Measurements from ENCODE around the gene EVX1. TPM values are rescaled to one million over a fixed set of nuclear protein-coding genes. Genes with fewer than 3 reads are reported as not detected.
A peak's percentile ranks its signal among the peaks of the same experiment; 100 is the strongest.

EVX1 gene
- not detected for total RNA-seq

GRCh38 chr7:27242555-27243339 lies at the start of gene EVX1:
EVX1 (plus strand) TSS chr7:27242802; CDS start chr7:27243031, 229 bp downstream.
- ChIA-PET POLR2A (no interaction called here), CTCF (interaction anchor here (0.8 to 2.2 kb wide), 7 partner anchors 32 to 76 kb away, joined by 3 to 9 read pairs (median 4); no protein-coding TSS in a partner anchor)
- Mint-ChIP-seq H3K9me3 (no peaks in the 10 kb centered on the region), H3K4me3 (no peak within 1 kb of the TSS), H3K27ac (no peak within 1 kb of the TSS), H3K4me1 (ENCODE audit: low read depth) (peaks cover 19% of the 10 kb centered on the region), H3K27me3 (peaks cover 80% of the 10 kb centered on the region), H3K36me3 (ENCODE audit: low read depth) (no peaks in the 10 kb centered on the region)
- no peak for TF ChIP-seq CTCF (IDR thresholded peaks at IDR 0.05)
- intact Hi-C loops (cut with micrococcal nuclease) = loop anchor here (2.0 to 5.0 kb wide), 3 partner anchors 38 to 85 kb away; partner anchors contain the start of genes HOXA10 and HOXA7
- ATAC-seq = peak; percentile 53
- DNase-seq = peak; percentile 72

- no peak for TF ChIP-seq CTCF (IDR thresholded peaks at IDR 0.05)
- ATAC-seq = no peak
These were observed 49.1 kb upstream of the EVX1 start for GRCh38 chr7:27193335-27194001.

GRCh38 chr7:27194002-27194352 lies 48.6 kb upstream of the EVX1 start:
- H3K27me3 Mint-ChIP-seq = peaks cover 85% of the 10 kb centered on the region
- no peak for DNase-seq
- CTCF ChIA-PET = interaction anchor here (1.2 to 3.2 kb wide), 4 partner anchors 8 to 35 kb away, joined by 3 to 28 read pairs (median 15); partner anchors contain the start of gene HOXA11
- POLR2A ChIA-PET = no interaction called here
- H3K27ac Mint-ChIP-seq = no peak overlapping the region
- TF ChIP-seq CTCF (IDR thresholded peaks at IDR 0.05) = no peak
- H3K4me3 Mint-ChIP-seq = no peak overlapping the region
- ATAC-seq = no peak
- intact Hi-C loops (cut with micrococcal nuclease) = no loop called here
- H3K36me3 Mint-ChIP-seq (ENCODE audit: low read depth) = no peaks in the 10 kb centered on the region
- H3K4me1 Mint-ChIP-seq (ENCODE audit: low read depth) = peaks cover 24% of the 10 kb centered on the region
- no peaks in the 10 kb centered on the region for H3K9me3 Mint-ChIP-seq

More at GRCh38 chr7:27193335-27194001, 49.1 kb upstream of the EVX1 start:
- ChIA-PET POLR2A (no interaction called here), CTCF (interaction anchor here (0.9 to 3.2 kb wide), 7 partner anchors 10 to 35 kb away, joined by 3 to 25 read pairs (median 4); no protein-coding TSS in a partner anchor)
- Mint-ChIP-seq H3K27me3 (peaks cover 85% of the 10 kb centered on the region), H3K27ac (no peak overlapping the region), H3K4me3 (peak overlapping the region; percentile 10), H3K4me1 (ENCODE audit: low read depth) (peaks cover 24% of the 10 kb centered on the region), H3K36me3 (ENCODE audit: low read depth) (no peaks in the 10 kb centered on the region), H3K9me3 (no peaks in the 10 kb centered on the region)
- DNase-seq = no peak
- intact Hi-C loops (cut with micrococcal nuclease) = no loop called here

GRCh38 chr7:27194686-27195379 lies 47.8 kb upstream of the EVX1 start:
- intact Hi-C loops (cut with micrococcal nuclease) = loop anchor here (5.0 kb wide), 3 partner anchors 38 to 587 kb away; partner anchors contain the start of gene HOXA7
- H3K4me3 Mint-ChIP-seq = no peak overlapping the region
- ATAC-seq (no peak), DNase-seq (no peak)
- POLR2A ChIA-PET = no interaction called here
- peaks cover 79% of the 10 kb centered on the region for H3K27me3 Mint-ChIP-seq
- no peak overlapping the region for H3K27ac Mint-ChIP-seq
- CTCF ChIA-PET = interaction anchor here (0.8 to 3.2 kb wide), 14 partner anchors 9 to 883 kb away, joined by 3 to 42 read pairs (median 8); partner anchors contain the start of gene HOXA11
- H3K9me3 Mint-ChIP-seq = no peaks in the 10 kb centered on the region
- H3K4me1 Mint-ChIP-seq (ENCODE audit: low read depth) = peaks cover 22% of the 10 kb centered on the region
- TF ChIP-seq CTCF (IDR thresholded peaks at IDR 0.05) = no peak
- H3K36me3 Mint-ChIP-seq (ENCODE audit: low read depth) = no peaks in the 10 kb centered on the region
